Stomach (tissue), 9 donors: ENCODE data around the gene POLE4. TPM values are rescaled to one million over a fixed set of nuclear protein-coding genes. Genes with fewer than 3 reads are reported as not detected.

Experiments
- DNase-seq, 2 donors: peaks; one replicate each; pipeline versions ENCODE4 v3.0.0 to v3.0.0-alpha.2; 2013 to 2019
- H3K27ac ChIP-seq, 5 donors: fragments of 200-600 bp in 4 of 5; sonication (generic) in 4 of 5; one replicate each; pipeline ENCODE4 v1.5.1; 2013 to 2019; ENCODE audit warnings: mild to moderate bottlenecking in 1 of 5, moderate library complexity in 1 of 5
- H3K27me3 ChIP-seq, 3 donors: fragments of 200-600 bp; sonication (generic); one replicate each; pipeline ENCODE4 v1.5.1; 2017 to 2019; ENCODE audit warnings: mixed run types in 1 of 3
- H3K36me3 ChIP-seq, 4 donors: fragments of 200-600 bp; sonication (generic); 1 replicate in 3 of 4; 2 replicates in 1 of 4; pipeline ENCODE4 v1.5.1; 2016 to 2019
- H3K4me1 ChIP-seq, 4 donors: fragments of 200-600 bp; sonication (generic); one replicate each; pipeline ENCODE4 v1.5.1; 2016 to 2019
- H3K4me3 ChIP-seq, 4 donors: fragments of 200-600 bp; sonication (generic) in 3 of 4; one replicate each; pipeline ENCODE4 v1.5.1; 2016 to 2019; ENCODE audit warnings: mild to moderate bottlenecking in 1 of 4
- H3K9me3 ChIP-seq, 4 donors: fragments of 200-600 bp; sonication (generic); one replicate each; pipeline ENCODE4 v1.5.1; 2016 to 2019
- CTCF ChIP-seq, 7 experiments: fragments of 450-650 bp in 4 of 7; fragments of 200-600 bp in 3 of 7; sonication (generic) in 3 of 7; IDR thresholded peaks; one replicate each; pipeline ENCODE4 v1.5.1; 2016 to 2019; ENCODE audit warnings: antibody characterized with exemption in 7 of 7, control low read depth in 2 of 7, mild to moderate bottlenecking in 1 of 7
- EP300 ChIP-seq: sonication (generic); formaldehyde crosslinking; IDR thresholded peaks from one replicate; pipeline ENCODE4 v1.6.1; 2017; ENCODE audit warnings: antibody characterized with exemption
- POLR2A ChIP-seq, 4 donors: fragments of 450-650 bp; IDR thresholded peaks; one replicate each; pipeline ENCODE4 v1.6.1; 2016; ENCODE audit warnings: antibody characterized with exemption in 4 of 4, control low read depth in 2 of 4, mild to moderate bottlenecking in 1 of 4, moderate library complexity in 1 of 4
- POLR2AphosphoS5 ChIP-seq, 3 donors: sonication (generic); formaldehyde crosslinking; IDR thresholded peaks; one replicate each; pipeline ENCODE4 v1.6.1; 2016; ENCODE audit warnings: antibody characterized with exemption in 3 of 3
- WGBS, 5 donors: extraction: QIAGEN DNeasy Blood & Tissue Kit in 3 of 5; methylation state at CpG; one replicate each; pipeline versions ENCODE4 v1.1.5 to v1.1.7; 2013 to 2018; 5-methylcytosine and 5-hydroxymethylcytosine counted together
- intact Hi-C: fragments of 100-400 bp; cut with DNase I; formaldehyde crosslinking; loops from one replicate; pipeline ENCODE4 v1.15.1; 2023; ENCODE audit warnings: low total_unique reads
- polyA plus RNA-seq, 3 donors: library from polyadenylated mRNA; stranded (reverse); fragments of 200-250 nt; gene quantifications; one replicate each; pipeline ENCODE4 v1.2.3, GENCODE V29; 2013
- total RNA-seq, 5 donors: library from RNA; depleted of rRNA; stranded (reverse); fragments of >200 nt; gene quantifications; one replicate each; pipeline versions ENCODE4 v1.1.0 to v1.2.3, GENCODE V29; 2014 to 2016
- donor health status: healthy with polysubstance abuse.
- donor health status: Bipolar disorder and iron deficiency.
- donor health status: healthy.

The POLE4 gene
- total and polyA plus RNA-seq, 8 donors, result 6.7 to 112 (median 39.4) TPM

GRCh38 chr2:74948779-74949178 lies 9.7 kb upstream of the POLE4 start:
- Histone ChIP-seq H3K27ac (no peak overlapping the region), H3K4me3 (no peak overlapping the region), H3K27me3 (no peaks in the 10 kb centered on the region), H3K4me1 (no peaks in the 10 kb centered on the region), H3K9me3 (peaks cover 0 to 16% (median 5%) of the 10 kb centered on the region in 4 donors), H3K36me3 (peaks cover 0 to 4% (median 0%) of the 10 kb centered on the region in 4 donors)
- intact Hi-C loops, result no loop called here
- no peak for DNase-seq
- no peak for TF ChIP-seq POLR2AphosphoS5 (IDR thresholded peaks at IDR 0.05)
- TF ChIP-seq CTCF (IDR thresholded peaks at IDR 0.05), result no peak
- no peak for TF ChIP-seq POLR2A (IDR thresholded peaks at IDR 0.05)
- no peak for TF ChIP-seq EP300
- 67 to 91% (median 78%) methylated on average over 4 of the region's 4 CpGs for WGBS, 5 donors

GRCh38 chr2:74951211-74951754 lies 7.2 kb upstream of the POLE4 start:
- peaks cover 0 to 16% (median 5%) of the 10 kb centered on the region in 4 donors for H3K9me3 ChIP-seq
- TF ChIP-seq EP300 (no peak), POLR2A (IDR thresholded peaks at IDR 0.05) (no peak), POLR2AphosphoS5 (IDR thresholded peaks at IDR 0.05) (no peak), CTCF (IDR thresholded peaks at IDR 0.05) (no peak)
- 36 to 53% (median 45%) methylated on average over 1 of the region's 1 CpG for WGBS, 5 donors
- no peak for DNase-seq
- H3K4me1 ChIP-seq, result no peaks in the 10 kb centered on the region
- intact Hi-C loops, result no loop called here
- H3K4me3 ChIP-seq, result no peak overlapping the region
- H3K27me3 ChIP-seq, result no peaks in the 10 kb centered on the region
- peaks cover 0 to 4% (median 0%) of the 10 kb centered on the region in 4 donors for H3K36me3 ChIP-seq
- H3K27ac ChIP-seq, result no peak overlapping the region

- peaks cover 0 to under 1% (median 0%) of the 10 kb centered on the region in 4 donors for H3K4me1 ChIP-seq
- H3K27me3 ChIP-seq, result no peaks in the 10 kb centered on the region
- H3K27ac ChIP-seq, result peak overlapping the region in 1 of 5 donors; percentile 53
- intact Hi-C loops, result no loop called here
- no peak overlapping the region for H3K4me3 ChIP-seq
- TF ChIP-seq POLR2AphosphoS5 (IDR thresholded peaks at IDR 0.05) (no peak), EP300 (no peak), POLR2A (IDR thresholded peaks at IDR 0.05) (no peak), CTCF (IDR thresholded peaks at IDR 0.05) (no peak)
- H3K36me3 ChIP-seq, result peaks cover 0 to 4% (median 0%) of the 10 kb centered on the region in 4 donors
- H3K9me3 ChIP-seq, result peaks cover 0 to 16% (median 5%) of the 10 kb centered on the region in 4 donors
- DNase-seq, result no peak
- WGBS, 5 donors, result 90 to 96% (median 93%) methylated on average over 8 of the region's 8 CpGs
Measured at GRCh38 chr2:74952575-74952974, 5.9 kb upstream of the POLE4 start.

GRCh38 chr2:74953796-74954499 lies 4.5 kb upstream of the POLE4 start:
- WGBS, 5 donors, result 79 to 91% (median 88%) methylated on average over 10 of the region's 10 CpGs
- Histone ChIP-seq H3K9me3 (peaks cover 0 to 16% (median 5%) of the 10 kb centered on the region in 4 donors), H3K4me3 (no peak overlapping the region), H3K27me3 (no peaks in the 10 kb centered on the region), H3K36me3 (peaks cover 0 to 4% (median 0%) of the 10 kb centered on the region in 4 donors), H3K27ac (no peak overlapping the region), H3K4me1 (peaks cover under 1 to 10% (median 4%) of the 10 kb centered on the region in 4 donors)
- TF ChIP-seq CTCF (IDR thresholded peaks at IDR 0.05), result no peak
- TF ChIP-seq POLR2AphosphoS5 (IDR thresholded peaks at IDR 0.05), result no peak
- no peak for TF ChIP-seq EP300
- TF ChIP-seq POLR2A (IDR thresholded peaks at IDR 0.05), result no peak
- intact Hi-C loops, result no loop called here
- DNase-seq, result peak in 1 of 2 donors; percentile 12
